A673 (cell line): ENCODE measurements around the gene FHIT.

Experiments
- CTCF ChIP-seq: fragments of 300-800, 200-600 bp; sonication (generic); conservative IDR thresholded peaks from 2 replicates; pipeline ENCODE4 v1.5.1; 2017; ENCODE audit warnings: low read depth, mild to moderate bottlenecking, antibody characterized with exemption, low read length, moderate library complexity, mixed read lengths
- EZH2 ChIP-seq: fragments of 200-600 bp; sonication (generic); IDR thresholded peaks from 2 replicates; pipeline ENCODE4 v1.6.1; 2017; ENCODE audit warnings: borderline replicate concordance, low read depth, mild to moderate bottlenecking, mixed read lengths, antibody characterized with exemption, low read length; ENCODE audit not compliant: poor library complexity, severe bottlenecking

GRCh38 chr3:59752925-59753324 is 1498.3 kb downstream of the FHIT start:
- TF ChIP-seq CTCF (no peak), EZH2 (no peak)
